Activated B cell treated with CpG ODN at 0.5 μM for 24 hours (primary cell): ENCODE measurements around the gene DIP2C. TPM values are rescaled to one million over a fixed set of nuclear protein-coding genes. Genes with fewer than 3 reads are reported as not detected.

ENCODE experiments used
- ATAC-seq: fragments of 200-7000 bp; cut with Tn5 transposase; one replicate; pipeline ENCODE4 v1.10.0; 2021; ENCODE audit warnings: low read depth, mild to moderate bottlenecking, moderate library complexity
- CTCF ChIA-PET: fragments of 350-600 bp; sonication (Branson Sonifier 250); formaldehyde crosslinking; loops from one replicate; lab custom pipeline; 2021; ENCODE audit warnings: antibody characterized with exemption; lab: Charles Lee
- POLR2A ChIA-PET: fragments of 350-600 bp; sonication (Branson Sonifier 250); formaldehyde crosslinking; loops from one replicate; lab custom pipeline; 2021; ENCODE audit warnings: antibody characterized with exemption; lab: Charles Lee
- DNase-seq: peaks from one replicate; pipeline ENCODE4 v3.0.0; 2022
- H3K27ac Mint-ChIP-seq: one replicate; pipeline ENCODE4 v1.8.0; 2020; ENCODE audit warnings: mixed read lengths
- H3K27me3 Mint-ChIP-seq: one replicate; pipeline ENCODE4 v1.8.0; 2021; ENCODE audit warnings: mixed read lengths
- H3K36me3 Mint-ChIP-seq: one replicate; pipeline ENCODE4 v1.8.0; 2021; ENCODE audit warnings: low read depth, mixed read lengths
- H3K4me1 Mint-ChIP-seq: one replicate; pipeline ENCODE4 v1.8.0; 2021; ENCODE audit warnings: mixed read lengths
- H3K4me3 Mint-ChIP-seq: one replicate; pipeline ENCODE4 v1.8.0; 2020; ENCODE audit warnings: mild to moderate bottlenecking, mixed read lengths
- H3K9me3 Mint-ChIP-seq: one replicate; pipeline ENCODE4 v1.8.0; 2020; ENCODE audit warnings: mixed read lengths
- intact Hi-C: fragments of 100-400 bp; cut with micrococcal nuclease; formaldehyde crosslinking; loops from one replicate; pipeline ENCODE4 v1.15.1; 2024
- total RNA-seq: library from RNA; stranded (reverse); gene quantifications from 2 replicates; pipeline ENCODE4 v1.2.3, GENCODE V29; 2022
- TF ChIP-seq, protein P1 (sequence below): fragments of 200-600 bp; IDR thresholded peaks from one replicate; pipeline ENCODE4 v1.8.0; 2022; ENCODE audit warnings: antibody characterized with exemption, mild to moderate bottlenecking

Gene DIP2C
- total RNA-seq, 1 donor from 2014 or later, result 0.49 TPM

DNA sequence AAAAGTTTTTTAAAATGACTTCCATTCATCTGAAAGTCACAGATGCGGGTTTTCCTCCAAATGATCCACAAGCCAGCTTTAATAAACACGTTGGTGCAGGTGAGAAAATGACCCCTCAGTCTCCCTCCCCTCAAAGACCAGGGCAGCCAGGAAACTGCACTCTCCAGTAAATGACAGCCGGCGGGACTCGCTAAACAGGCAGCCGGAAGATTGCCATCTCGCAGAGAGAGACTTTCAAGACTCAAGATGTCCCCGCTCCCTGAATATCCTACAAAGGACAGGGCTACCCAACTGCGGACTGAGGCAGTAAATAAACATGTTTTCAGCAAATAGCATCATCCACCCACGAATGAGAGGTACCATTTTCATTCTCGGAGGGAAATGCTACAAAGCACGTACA is 116.8 kb downstream of the DIP2C start:
- Mint-ChIP-seq H3K4me3 (no peak overlapping the region), H3K9me3 (peaks cover 4% of the 10 kb centered on the region), H3K27ac (no peak overlapping the region), H3K4me1 (no peaks in the 10 kb centered on the region), H3K27me3 (peaks cover 22% of the 10 kb centered on the region), H3K36me3 (no peaks in the 10 kb centered on the region)
- intact Hi-C loops, result no loop called here
- DNase-seq (no peak), ATAC-seq (no peak)
- TF ChIP-seq, protein P1, sequence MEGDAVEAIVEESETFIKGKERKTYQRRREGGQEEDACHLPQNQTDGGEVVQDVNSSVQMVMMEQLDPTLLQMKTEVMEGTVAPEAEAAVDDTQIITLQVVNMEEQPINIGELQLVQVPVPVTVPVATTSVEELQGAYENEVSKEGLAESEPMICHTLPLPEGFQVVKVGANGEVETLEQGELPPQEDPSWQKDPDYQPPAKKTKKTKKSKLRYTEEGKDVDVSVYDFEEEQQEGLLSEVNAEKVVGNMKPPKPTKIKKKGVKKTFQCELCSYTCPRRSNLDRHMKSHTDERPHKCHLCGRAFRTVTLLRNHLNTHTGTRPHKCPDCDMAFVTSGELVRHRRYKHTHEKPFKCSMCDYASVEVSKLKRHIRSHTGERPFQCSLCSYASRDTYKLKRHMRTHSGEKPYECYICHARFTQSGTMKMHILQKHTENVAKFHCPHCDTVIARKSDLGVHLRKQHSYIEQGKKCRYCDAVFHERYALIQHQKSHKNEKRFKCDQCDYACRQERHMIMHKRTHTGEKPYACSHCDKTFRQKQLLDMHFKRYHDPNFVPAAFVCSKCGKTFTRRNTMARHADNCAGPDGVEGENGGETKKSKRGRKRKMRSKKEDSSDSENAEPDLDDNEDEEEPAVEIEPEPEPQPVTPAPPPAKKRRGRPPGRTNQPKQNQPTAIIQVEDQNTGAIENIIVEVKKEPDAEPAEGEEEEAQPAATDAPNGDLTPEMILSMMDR, result no peak
- POLR2A ChIA-PET, result no interaction called here
- CTCF ChIA-PET, result no interaction called here

DNA sequence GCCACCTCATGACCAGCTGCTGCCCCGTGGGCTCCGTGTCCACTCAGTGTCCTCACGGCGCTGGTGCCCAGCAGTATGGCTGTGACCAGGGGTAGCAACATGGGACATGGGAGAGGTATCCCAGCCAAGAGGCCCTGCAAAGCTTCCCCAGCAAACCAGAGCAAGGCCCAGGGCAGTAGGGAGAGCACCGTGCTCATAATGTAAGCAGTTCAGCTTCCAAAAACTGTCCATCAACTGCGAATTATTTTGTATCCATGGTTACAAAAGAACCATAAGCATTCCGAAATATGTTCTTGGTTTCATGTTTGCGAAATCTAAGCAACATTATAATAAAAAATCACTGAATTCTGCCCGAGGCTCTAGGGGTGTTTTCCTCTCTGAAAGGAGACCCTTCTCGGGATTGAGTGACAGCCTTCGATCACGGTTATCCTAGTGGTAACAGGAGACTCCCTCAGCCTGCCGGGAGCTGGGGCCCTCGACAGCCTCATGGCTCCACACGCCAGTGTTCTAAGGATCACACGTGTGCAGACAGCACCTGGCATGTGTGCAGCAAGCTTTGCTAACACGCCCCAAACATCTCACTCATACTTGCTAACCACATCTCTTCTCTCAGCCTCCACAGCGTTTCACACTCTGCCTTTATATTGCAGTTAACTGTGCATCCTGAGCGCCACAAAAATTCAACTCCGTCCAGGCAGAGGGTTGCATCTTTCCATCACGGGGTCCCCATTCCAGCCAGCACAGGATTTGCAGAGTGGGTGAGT is 117.6 kb downstream of the DIP2C start:
- DNase-seq (no peak), ATAC-seq (no peak)
- peaks cover 22% of the 10 kb centered on the region for H3K27me3 Mint-ChIP-seq
- no peak overlapping the region for H3K27ac Mint-ChIP-seq
- no peaks in the 10 kb centered on the region for H3K36me3 Mint-ChIP-seq
- peaks cover 4% of the 10 kb centered on the region for H3K9me3 Mint-ChIP-seq
- intact Hi-C loops, result no loop called here
- no peak overlapping the region for H3K4me3 Mint-ChIP-seq
- H3K4me1 Mint-ChIP-seq, result no peaks in the 10 kb centered on the region
- ChIA-PET CTCF (no interaction called here), POLR2A (no interaction called here)
- TF ChIP-seq, protein P1, result no peak

DNA sequence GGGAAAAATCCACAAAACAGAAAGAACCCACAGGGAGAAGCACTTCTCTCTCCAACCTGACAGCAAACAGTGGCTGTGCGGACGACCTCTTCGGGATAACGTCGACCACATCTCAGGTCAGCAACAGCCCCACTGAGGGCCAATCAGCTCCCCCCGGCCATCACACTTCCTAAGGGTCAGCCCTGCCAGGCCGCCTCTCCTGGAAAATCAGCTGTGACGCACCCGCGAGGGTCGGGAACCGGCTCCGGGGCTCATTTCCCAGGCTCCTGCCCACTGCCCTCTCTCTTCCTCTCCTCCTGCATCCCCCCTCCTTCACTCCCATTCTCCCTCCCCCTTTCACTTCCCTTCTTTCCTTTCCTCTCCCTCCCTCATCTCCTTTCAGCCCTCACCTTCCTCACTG is 118.3 kb downstream of the DIP2C start:
- no peak overlapping the region for H3K4me3 Mint-ChIP-seq
- no peak for DNase-seq
- no peak overlapping the region for H3K27ac Mint-ChIP-seq
- POLR2A ChIA-PET, result no interaction called here
- peaks cover 26% of the 10 kb centered on the region for H3K27me3 Mint-ChIP-seq
- TF ChIP-seq, protein P1, result no peak
- CTCF ChIA-PET, result no interaction called here
- H3K4me1 Mint-ChIP-seq, result no peaks in the 10 kb centered on the region
- no peaks in the 10 kb centered on the region for H3K36me3 Mint-ChIP-seq
- intact Hi-C loops, result no loop called here
- H3K9me3 Mint-ChIP-seq, result peaks cover 4% of the 10 kb centered on the region
- ATAC-seq, result no peak

DNA sequence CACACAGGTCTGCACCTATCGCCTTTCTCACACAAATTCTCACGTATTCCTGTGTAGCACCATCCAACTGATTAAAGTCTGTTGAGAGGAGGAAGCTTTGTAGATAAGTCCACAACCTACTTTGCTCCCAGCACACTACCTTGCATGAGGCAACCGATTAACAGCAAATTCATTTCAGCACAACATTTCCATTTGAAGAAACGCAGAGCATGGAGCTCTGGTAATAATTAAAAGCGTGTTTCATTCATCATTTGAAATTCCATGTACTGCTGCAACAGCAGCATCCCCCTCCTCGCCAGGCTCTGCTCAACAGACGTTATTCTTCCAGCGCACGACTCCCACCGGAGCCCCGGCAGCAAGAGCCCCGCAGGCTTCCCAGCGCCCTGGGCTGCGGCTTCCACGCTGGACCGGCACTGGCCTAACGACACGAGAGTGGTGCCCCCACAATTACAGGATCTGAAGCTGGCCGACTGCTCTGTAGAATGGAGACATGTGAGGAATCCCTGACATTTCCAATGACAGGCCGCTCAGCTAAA is 118.8 kb downstream of the DIP2C start:
- no peak for ATAC-seq
- H3K4me1 Mint-ChIP-seq, result no peaks in the 10 kb centered on the region
- H3K27ac Mint-ChIP-seq, result no peak overlapping the region
- POLR2A ChIA-PET, result no interaction called here
- peaks cover 28% of the 10 kb centered on the region for H3K27me3 Mint-ChIP-seq
- H3K9me3 Mint-ChIP-seq, result peaks cover 4% of the 10 kb centered on the region
- no peaks in the 10 kb centered on the region for H3K36me3 Mint-ChIP-seq
- CTCF ChIA-PET, result no interaction called here
- TF ChIP-seq, protein P1, result no peak
- H3K4me3 Mint-ChIP-seq, result no peak overlapping the region
- intact Hi-C loops, result no loop called here
- no peak for DNase-seq

DNA sequence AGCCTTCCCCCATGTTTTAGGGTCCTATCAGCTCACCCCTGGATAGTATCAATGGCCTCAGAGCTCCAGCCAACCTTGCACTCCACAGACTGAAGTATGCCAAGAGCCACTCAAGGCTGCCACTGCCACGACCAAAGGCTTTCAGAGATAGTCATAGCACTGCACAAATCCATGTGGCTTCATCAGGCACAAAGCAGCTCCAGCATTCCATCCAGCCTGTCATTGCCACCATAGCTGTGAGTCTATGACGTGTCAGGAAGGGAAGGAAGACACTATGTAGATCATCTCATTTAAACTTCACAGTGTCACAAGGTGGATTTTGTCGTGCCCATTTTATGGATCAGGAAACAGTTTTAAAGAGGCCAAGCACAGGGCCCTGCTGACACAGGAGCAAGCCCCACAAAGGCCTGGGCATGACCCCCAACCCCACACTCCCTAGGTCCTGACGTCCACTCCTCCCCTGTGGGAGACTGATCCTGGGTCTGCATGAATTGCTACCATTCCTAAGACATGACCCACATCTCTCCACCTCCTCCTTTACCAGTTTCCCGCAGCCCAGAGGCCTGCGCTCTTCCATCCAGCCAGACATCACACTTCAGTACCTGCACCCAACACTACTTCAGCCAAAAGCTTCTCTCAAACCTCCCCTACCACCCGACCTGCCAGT is 119.4 kb downstream of the DIP2C start:
- intact Hi-C loops, result no loop called here
- Mint-ChIP-seq H3K27me3 (peaks cover 31% of the 10 kb centered on the region), H3K4me3 (no peak overlapping the region), H3K27ac (no peak overlapping the region), H3K36me3 (no peaks in the 10 kb centered on the region), H3K4me1 (no peaks in the 10 kb centered on the region), H3K9me3 (peaks cover 4% of the 10 kb centered on the region)
- ChIA-PET POLR2A (no interaction called here), CTCF (no interaction called here)
- TF ChIP-seq, protein P1, result no peak
- DNase-seq, result no peak
- no peak for ATAC-seq
